Measurements from ENCODE around the gene ARHGEF1.
"Not testable (repeated sequence)": the region's sequence is repeated elsewhere in the genome, so short reads cannot be mapped to it uniquely, and the experiment has no call there.

The ARHGEF1 gene

DNA sequence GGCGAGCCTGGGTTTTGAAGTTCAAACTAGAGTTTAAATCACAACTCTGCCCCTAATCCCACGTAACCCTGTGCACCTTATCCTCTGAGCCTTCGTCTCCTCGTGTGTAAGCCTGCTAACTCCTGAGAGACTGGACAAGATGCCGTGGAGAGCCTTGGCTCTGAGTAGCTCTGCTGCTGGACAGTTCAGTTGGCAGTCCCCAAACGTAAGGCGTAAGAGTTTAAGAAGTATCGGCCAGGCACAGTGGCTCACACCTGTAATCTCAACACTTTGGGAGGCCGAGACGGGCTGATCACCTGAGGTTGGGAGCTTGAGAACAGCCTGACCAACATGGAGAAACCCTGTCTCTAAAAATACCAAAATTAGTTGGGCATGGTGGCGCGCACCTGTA, 10.6 kb upstream of the ARHGEF1 start:
- Histone ChIP-seq H3K36me3 (ENCODE audit: control insufficient read depth in 2 of 2, insufficient read depth in 2 of 2, low read length in 2 of 2) (peaks cover 28% of the 10 kb centered on the region in 2 donors), H3K27ac (ENCODE audit: low read depth in 2 of 2, low read length in 2 of 2) (peak overlapping the region; percentile 21 to 79), H3K4me1 (ENCODE audit: control insufficient read depth in 2 of 2, insufficient read depth in 2 of 2, low read length in 2 of 2) (peaks cover 23 to 37% of the 10 kb centered on the region in 2 donors), H3K4me3 (ENCODE audit: low read length in 2 of 2) (no peak overlapping the region), H3K9ac (ENCODE audit: low read depth in 1 of 2, low read length in 2 of 2) (no peak overlapping the region), H3K27me3 (ENCODE audit: control insufficient read depth in 2 of 2, insufficient read depth in 2 of 2, low read length in 2 of 2) (no peaks in the 10 kb centered on the region), H3K9me3 (ENCODE audit: control insufficient read depth in 2 of 2, low read length in 2 of 2) (no peaks in the 10 kb centered on the region)

DNA sequence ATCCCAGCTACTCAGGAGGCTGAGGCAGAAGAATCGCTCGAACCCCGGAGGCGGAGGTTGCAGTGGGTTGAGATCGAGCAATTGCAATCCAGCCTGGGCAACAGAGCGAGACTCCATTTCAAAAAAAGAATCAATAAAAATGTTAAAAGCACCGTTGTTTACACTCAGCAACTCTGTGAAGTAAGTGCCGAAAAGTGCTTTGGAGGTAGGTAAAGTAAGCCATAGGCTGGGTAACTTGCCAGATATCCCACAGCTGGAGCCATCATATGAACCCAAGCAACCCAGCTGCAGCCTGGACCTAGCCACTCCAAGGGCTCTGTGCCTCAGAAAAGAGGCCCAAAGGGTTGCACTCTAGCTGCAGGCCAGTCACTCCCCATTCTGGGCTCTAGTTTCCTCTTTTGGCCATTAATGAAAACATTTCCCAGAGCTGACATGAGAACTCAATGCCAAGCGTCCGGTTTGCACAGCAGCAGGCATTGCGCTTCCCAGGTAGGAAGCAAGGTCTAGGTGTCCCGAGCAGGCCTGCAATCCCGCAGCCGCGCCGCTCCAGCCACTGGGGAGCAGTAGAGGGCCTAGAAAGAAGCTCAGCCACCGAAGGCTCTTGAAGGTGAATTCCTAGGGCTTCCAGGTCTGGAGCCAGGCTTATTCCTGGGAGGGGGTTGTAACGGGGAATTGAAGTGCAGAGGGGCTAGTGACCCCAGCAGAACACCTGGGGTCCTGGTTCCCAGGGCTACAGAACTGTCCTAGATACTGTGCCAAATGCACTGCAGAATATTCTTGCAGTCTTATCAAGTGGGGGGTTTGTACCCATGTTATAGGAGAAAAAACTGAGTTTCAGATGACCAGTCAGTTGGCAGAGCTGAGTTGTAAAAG, 10.0 kb upstream of the ARHGEF1 start:
- H3K9me3 ChIP-seq (ENCODE audit: control insufficient read depth in 2 of 2, low read length in 2 of 2): no peaks in the 10 kb centered on the region
- H3K4me3 ChIP-seq (ENCODE audit: low read length in 2 of 2): no peak overlapping the region
- H3K4me1 ChIP-seq (ENCODE audit: control insufficient read depth in 2 of 2, insufficient read depth in 2 of 2, low read length in 2 of 2): peaks cover 18 to 34% of the 10 kb centered on the region in 2 donors
- peaks cover 27 to 28% of the 10 kb centered on the region in 2 donors for H3K36me3 ChIP-seq (ENCODE audit: control insufficient read depth in 2 of 2, insufficient read depth in 2 of 2, low read length in 2 of 2)
- no peaks in the 10 kb centered on the region for H3K27me3 ChIP-seq (ENCODE audit: control insufficient read depth in 2 of 2, insufficient read depth in 2 of 2, low read length in 2 of 2)
- peak overlapping the region in 1 of 2 donors; percentile 79 for H3K27ac ChIP-seq (ENCODE audit: low read depth in 2 of 2, low read length in 2 of 2)
- H3K9ac ChIP-seq (ENCODE audit: low read depth in 1 of 2, low read length in 2 of 2): peak overlapping the region in 1 of 2 donors; percentile 33

DNA sequence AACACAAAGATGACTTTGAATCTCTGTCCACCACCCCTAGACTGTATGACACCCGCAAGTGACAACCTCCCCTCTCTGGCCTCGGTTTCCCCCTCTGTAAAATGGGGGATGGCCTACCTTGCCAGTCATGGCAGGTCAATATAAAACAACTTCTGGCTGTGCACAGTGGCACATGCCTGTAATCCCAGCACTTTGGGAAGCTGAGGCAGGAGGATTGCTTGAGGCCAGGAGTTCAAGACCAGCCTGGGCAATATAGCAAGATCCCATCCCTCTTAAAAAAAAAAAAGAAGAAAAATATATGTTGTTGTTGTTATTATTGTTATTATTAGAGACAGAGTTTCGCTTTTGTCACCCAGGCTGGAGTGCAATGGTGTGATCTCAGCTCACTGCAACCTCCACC, 7.0 kb upstream of the ARHGEF1 start:
- H3K27ac ChIP-seq (ENCODE audit: low read depth in 2 of 2, low read length in 2 of 2): peak overlapping the region; percentile 48 to 79
- H3K9ac ChIP-seq (ENCODE audit: low read depth in 1 of 2, low read length in 2 of 2); H3K9me3 ChIP-seq (ENCODE audit: control insufficient read depth in 2 of 2, low read length in 2 of 2); H3K27me3 ChIP-seq (ENCODE audit: control insufficient read depth in 2 of 2, insufficient read depth in 2 of 2, low read length in 2 of 2); H3K4me3 ChIP-seq (ENCODE audit: low read length in 2 of 2): not testable (repeated sequence)
- peaks cover 6 to 11% of the 10 kb centered on the region in 2 donors for H3K36me3 ChIP-seq (ENCODE audit: control insufficient read depth in 2 of 2, insufficient read depth in 2 of 2, low read length in 2 of 2)
- H3K4me1 ChIP-seq (ENCODE audit: control insufficient read depth in 2 of 2, insufficient read depth in 2 of 2, low read length in 2 of 2): peaks cover 3 to 26% of the 10 kb centered on the region in 2 donors

DNA sequence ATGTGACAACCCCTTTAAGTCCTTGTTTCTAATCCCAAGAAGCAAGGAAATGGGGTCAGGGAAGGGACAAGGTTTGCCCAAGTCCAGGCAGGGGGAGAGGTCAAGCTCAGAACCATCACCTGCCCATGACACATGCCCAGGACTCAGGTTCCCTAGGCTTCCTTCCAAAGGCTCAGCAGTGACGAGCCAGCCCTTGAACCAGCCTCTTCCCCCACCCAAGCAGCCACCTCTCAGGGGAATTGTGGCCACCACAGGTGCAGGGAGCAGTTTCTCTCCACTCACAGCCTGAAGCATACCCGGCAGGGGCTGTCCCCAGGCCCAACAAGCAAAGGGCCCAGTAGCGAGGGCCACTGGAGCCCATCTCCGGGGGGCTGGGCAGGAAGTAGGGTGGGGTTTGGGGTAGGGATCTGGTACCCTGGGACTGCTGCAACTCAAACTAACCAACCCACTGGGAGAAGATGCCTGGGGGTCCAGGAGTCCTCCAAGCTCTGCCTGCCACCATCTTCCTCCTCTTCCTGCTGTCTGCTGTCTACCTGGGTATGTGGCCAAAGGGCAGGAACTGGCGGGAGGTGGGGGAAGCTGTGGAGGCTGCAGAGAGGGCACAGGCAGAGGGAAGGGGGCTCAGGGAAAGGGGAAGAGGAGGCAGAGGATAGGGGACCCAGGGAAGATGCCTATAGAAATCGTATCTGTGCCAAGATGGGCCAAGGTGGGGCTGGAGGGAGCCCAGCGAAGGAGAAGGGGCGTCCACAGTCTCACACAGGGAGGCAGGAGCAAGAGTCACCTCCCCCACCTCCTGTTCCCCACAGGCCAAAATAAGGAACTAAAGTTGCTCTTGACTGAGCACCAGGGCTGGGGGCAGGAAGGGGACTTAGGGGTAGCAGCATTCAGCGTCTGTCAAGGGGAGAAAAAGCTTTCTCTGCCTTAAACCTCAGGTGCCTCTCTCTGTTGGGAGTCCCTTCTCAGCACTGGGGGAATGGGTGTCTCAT, 5.8 kb upstream of the ARHGEF1 start, which contains the start of gene CD79A:
CD79A (plus strand) TSS at position 433 of the 986 bp plus-strand sequence; CDS start at position 459, 26 bp downstream.
- no peaks in the 10 kb centered on the region for H3K36me3 ChIP-seq (ENCODE audit: control insufficient read depth in 2 of 2, insufficient read depth in 2 of 2, low read length in 2 of 2)
- H3K27ac ChIP-seq (ENCODE audit: low read depth in 2 of 2, low read length in 2 of 2): peak within 1 kb of the TSS; percentile 34 to 79
- no peaks in the 10 kb centered on the region for H3K27me3 ChIP-seq (ENCODE audit: control insufficient read depth in 2 of 2, insufficient read depth in 2 of 2, low read length in 2 of 2)
- no peaks in the 10 kb centered on the region for H3K9me3 ChIP-seq (ENCODE audit: control insufficient read depth in 2 of 2, low read length in 2 of 2)
- H3K9ac ChIP-seq (ENCODE audit: low read depth in 1 of 2, low read length in 2 of 2): peak within 1 kb of the TSS in 1 of 2 donors; percentile 56
- peaks cover 3 to 19% of the 10 kb centered on the region in 2 donors for H3K4me1 ChIP-seq (ENCODE audit: control insufficient read depth in 2 of 2, insufficient read depth in 2 of 2, low read length in 2 of 2)
- H3K4me3 ChIP-seq (ENCODE audit: low read length in 2 of 2): peak within 1 kb of the TSS in 1 of 2 donors; percentile 64

DNA sequence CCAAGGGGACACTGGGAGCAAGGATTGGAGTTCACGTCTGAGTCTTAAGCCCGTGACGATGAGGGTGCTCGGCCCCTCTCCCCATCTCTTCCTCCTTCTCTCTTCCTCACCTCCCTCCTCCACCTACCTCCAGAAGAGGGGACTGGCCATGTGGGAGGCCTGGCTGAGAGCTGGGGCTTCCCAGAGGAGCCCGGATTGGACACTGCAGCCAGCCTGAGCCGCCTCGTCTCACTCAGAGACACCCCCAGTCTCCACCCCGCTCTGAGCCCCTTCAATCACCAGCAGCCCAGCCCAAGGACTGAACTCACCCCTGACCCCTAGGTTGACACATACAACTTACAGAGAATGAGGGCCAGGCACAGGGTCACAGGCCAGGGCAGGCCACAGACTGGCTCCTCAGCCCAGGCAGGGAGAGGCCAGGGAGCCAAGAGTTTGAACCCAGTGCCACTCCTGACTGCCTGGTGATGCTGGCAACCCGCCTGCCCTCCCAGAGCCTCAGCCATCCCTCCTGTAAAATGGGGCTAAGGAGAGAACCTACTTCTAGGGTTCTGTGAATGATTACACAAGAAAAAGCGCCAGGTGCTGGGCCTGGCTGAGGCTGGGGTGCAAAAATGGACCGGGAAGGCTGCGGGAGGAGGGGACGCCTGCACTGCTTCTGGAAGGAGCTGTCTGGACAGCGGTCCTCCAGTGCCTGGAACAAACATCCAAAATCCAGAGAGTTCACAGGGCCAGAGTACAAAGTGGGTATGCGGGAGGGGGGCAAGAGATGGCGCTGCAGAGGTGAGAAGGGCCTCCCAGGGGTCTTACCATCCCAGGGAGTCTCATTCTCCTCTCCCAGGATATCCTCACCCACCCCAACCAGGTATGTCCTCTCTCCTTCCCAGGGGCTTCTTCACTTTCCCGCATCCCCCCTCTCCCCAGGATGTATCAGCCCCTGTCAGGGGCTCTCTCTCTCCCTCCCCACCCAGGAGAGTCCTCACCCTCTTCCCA, 4.8 kb upstream of the ARHGEF1 start:
- peaks cover 4 to 12% of the 10 kb centered on the region in 2 donors for H3K4me1 ChIP-seq (ENCODE audit: control insufficient read depth in 2 of 2, insufficient read depth in 2 of 2, low read length in 2 of 2)
- no peaks in the 10 kb centered on the region for H3K9me3 ChIP-seq (ENCODE audit: control insufficient read depth in 2 of 2, low read length in 2 of 2)
- peak overlapping the region; percentile 34 to 79 for H3K27ac ChIP-seq (ENCODE audit: low read depth in 2 of 2, low read length in 2 of 2)
- H3K4me3 ChIP-seq (ENCODE audit: low read length in 2 of 2): peak overlapping the region in 1 of 2 donors; percentile 64
- no peaks in the 10 kb centered on the region for H3K27me3 ChIP-seq (ENCODE audit: control insufficient read depth in 2 of 2, insufficient read depth in 2 of 2, low read length in 2 of 2)
- H3K9ac ChIP-seq (ENCODE audit: low read depth in 1 of 2, low read length in 2 of 2): peak overlapping the region in 1 of 2 donors; percentile 56
- H3K36me3 ChIP-seq (ENCODE audit: control insufficient read depth in 2 of 2, insufficient read depth in 2 of 2, low read length in 2 of 2): no peaks in the 10 kb centered on the region

DNA sequence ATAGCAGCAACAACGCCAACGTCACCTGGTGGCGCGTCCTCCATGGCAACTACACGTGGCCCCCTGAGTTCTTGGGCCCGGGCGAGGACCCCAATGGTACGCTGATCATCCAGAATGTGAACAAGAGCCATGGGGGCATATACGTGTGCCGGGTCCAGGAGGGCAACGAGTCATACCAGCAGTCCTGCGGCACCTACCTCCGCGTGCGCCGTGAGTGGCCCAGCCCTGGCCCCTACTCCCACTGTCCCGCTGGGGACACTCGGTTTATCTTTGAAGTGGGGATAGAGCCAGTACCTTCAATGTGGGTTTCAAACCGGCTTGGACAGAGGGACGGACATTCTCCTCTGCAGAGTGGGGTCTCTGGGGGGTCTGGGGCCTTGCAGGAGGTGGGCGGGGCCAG, 3.9 kb upstream of the ARHGEF1 start:
- H3K4me1 ChIP-seq (ENCODE audit: control insufficient read depth in 2 of 2, insufficient read depth in 2 of 2, low read length in 2 of 2): peaks cover 9 to 10% of the 10 kb centered on the region in 2 donors
- H3K9ac ChIP-seq (ENCODE audit: low read depth in 1 of 2, low read length in 2 of 2): no peak overlapping the region
- H3K36me3 ChIP-seq (ENCODE audit: control insufficient read depth in 2 of 2, insufficient read depth in 2 of 2, low read length in 2 of 2): no peaks in the 10 kb centered on the region
- no peaks in the 10 kb centered on the region for H3K9me3 ChIP-seq (ENCODE audit: control insufficient read depth in 2 of 2, low read length in 2 of 2)
- H3K27me3 ChIP-seq (ENCODE audit: control insufficient read depth in 2 of 2, insufficient read depth in 2 of 2, low read length in 2 of 2): no peaks in the 10 kb centered on the region
- no peak overlapping the region for H3K4me3 ChIP-seq (ENCODE audit: low read length in 2 of 2)
- no peak overlapping the region for H3K27ac ChIP-seq (ENCODE audit: low read depth in 2 of 2, low read length in 2 of 2)

DNA sequence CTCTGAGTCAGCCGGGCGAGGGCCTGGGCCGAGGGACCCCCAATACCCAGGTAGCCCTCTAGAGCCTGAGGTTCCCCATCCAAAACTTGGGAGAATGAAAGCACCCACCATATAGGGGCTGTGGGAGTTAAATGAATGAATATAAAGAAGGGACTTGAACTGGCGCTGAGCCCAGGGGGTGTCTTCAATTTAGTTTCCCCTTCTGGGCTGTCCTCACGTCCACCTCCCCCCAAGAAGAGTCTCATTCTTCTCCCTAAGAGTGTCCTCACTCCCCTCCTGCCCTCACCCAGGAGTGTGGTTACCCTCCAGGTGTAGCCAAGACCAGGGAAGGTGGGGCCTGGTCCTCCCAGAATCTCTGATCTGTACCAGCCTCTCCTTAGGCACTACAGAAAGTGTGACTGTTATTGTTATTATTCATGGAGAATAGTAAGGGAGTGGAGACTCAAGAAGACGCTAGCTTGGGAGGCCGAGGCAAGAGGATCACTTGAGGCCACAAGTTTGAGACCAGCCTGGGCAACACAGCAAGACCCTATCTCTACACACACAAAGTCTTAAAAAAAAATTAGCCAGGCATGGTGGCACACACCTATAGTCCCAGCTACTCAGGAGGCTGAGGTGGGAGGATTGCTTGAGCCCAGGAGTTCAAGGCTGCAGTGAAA, 3.2 kb upstream of the ARHGEF1 start:
- H3K27ac ChIP-seq (ENCODE audit: low read depth in 2 of 2, low read length in 2 of 2): no peak overlapping the region
- H3K27me3 ChIP-seq (ENCODE audit: control insufficient read depth in 2 of 2, insufficient read depth in 2 of 2, low read length in 2 of 2): no peaks in the 10 kb centered on the region
- H3K9ac ChIP-seq (ENCODE audit: low read depth in 1 of 2, low read length in 2 of 2): no peak overlapping the region
- H3K4me3 ChIP-seq (ENCODE audit: low read length in 2 of 2): no peak overlapping the region
- peaks cover 12 to 13% of the 10 kb centered on the region in 2 donors for H3K4me1 ChIP-seq (ENCODE audit: control insufficient read depth in 2 of 2, insufficient read depth in 2 of 2, low read length in 2 of 2)
- no peaks in the 10 kb centered on the region for H3K9me3 ChIP-seq (ENCODE audit: control insufficient read depth in 2 of 2, low read length in 2 of 2)
- H3K36me3 ChIP-seq (ENCODE audit: control insufficient read depth in 2 of 2, insufficient read depth in 2 of 2, low read length in 2 of 2): no peaks in the 10 kb centered on the region

DNA sequence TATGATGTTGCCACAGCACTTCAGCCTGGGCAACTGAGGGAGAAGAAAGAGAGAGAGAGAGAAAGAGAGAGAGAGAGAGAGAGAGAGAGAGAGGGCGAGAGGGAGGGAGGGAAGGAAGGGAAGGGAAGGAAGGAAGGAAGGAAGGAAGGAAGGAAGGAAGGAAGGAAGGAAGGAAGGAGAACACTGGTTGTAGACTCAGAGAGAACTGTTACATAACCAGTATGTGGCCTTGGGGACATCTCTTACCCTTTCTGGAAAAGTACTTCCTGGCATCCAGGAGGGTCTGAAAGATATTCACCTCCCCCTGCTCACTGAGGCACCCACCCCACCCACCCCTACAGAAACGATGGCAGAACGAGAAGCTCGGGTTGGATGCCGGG, 2.7 kb upstream of the ARHGEF1 start:
- H3K27ac ChIP-seq (ENCODE audit: low read depth in 2 of 2, low read length in 2 of 2): no peak overlapping the region
- H3K36me3 ChIP-seq (ENCODE audit: control insufficient read depth in 2 of 2, insufficient read depth in 2 of 2, low read length in 2 of 2): no peaks in the 10 kb centered on the region
- H3K4me3 ChIP-seq (ENCODE audit: low read length in 2 of 2): no peak overlapping the region
- H3K9me3 ChIP-seq (ENCODE audit: control insufficient read depth in 2 of 2, low read length in 2 of 2): no peaks in the 10 kb centered on the region
- peaks cover 16 to 17% of the 10 kb centered on the region in 2 donors for H3K4me1 ChIP-seq (ENCODE audit: control insufficient read depth in 2 of 2, insufficient read depth in 2 of 2, low read length in 2 of 2)
- no peaks in the 10 kb centered on the region for H3K27me3 ChIP-seq (ENCODE audit: control insufficient read depth in 2 of 2, insufficient read depth in 2 of 2, low read length in 2 of 2)
- H3K9ac ChIP-seq (ENCODE audit: low read depth in 1 of 2, low read length in 2 of 2): no peak overlapping the region

DNA sequence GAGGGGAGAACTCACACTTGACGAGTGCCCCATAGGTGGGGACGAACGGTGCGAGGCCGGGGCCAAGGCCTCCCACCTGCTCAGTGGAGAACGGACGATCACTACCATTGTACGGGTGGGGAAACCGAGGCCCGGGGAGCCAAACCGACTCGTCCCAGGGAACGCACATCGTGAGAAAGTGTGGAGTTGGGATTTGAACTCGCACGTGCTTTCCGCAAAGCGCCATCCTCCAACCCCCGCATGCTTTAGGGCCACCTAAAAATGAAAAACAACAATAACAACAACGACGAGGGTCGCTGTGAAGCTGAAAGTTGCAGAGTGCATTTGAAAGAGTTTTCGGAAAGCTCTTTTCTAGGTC, 458 bp downstream of the ARHGEF1 start:
- peak overlapping the region; percentile 92 to 94 for H3K9ac ChIP-seq (ENCODE audit: low read depth in 1 of 2, low read length in 2 of 2)
- H3K4me3 ChIP-seq (ENCODE audit: low read length in 2 of 2): peak overlapping the region; percentile 93 to 97
- H3K36me3 ChIP-seq (ENCODE audit: control insufficient read depth in 2 of 2, insufficient read depth in 2 of 2, low read length in 2 of 2): no peaks in the 10 kb centered on the region
- H3K4me1 ChIP-seq (ENCODE audit: control insufficient read depth in 2 of 2, insufficient read depth in 2 of 2, low read length in 2 of 2): peaks cover 24 to 43% of the 10 kb centered on the region in 2 donors
- H3K9me3 ChIP-seq (ENCODE audit: control insufficient read depth in 2 of 2, low read length in 2 of 2): no peaks in the 10 kb centered on the region
- H3K27me3 ChIP-seq (ENCODE audit: control insufficient read depth in 2 of 2, insufficient read depth in 2 of 2, low read length in 2 of 2): no peaks in the 10 kb centered on the region
- peak overlapping the region; percentile 81 to 87 for H3K27ac ChIP-seq (ENCODE audit: low read depth in 2 of 2, low read length in 2 of 2)

Data from mucosa of rectum (tissue), 2 donors.